GM19043 (cell line): ENCODE measurements around the gene PKP2.

Source experiments
- ATAC-seq: cut with Tn5 transposase; IDR thresholded peaks from one replicate; pipeline ENCODE4 v1.9.1; 2021; ENCODE audit warnings: low read depth; ENCODE audit not compliant: unreplicated experiment

PKP2 gene

GRCh38 chr12:32896432-32897280, at the start of gene PKP2:
Gene PKP2 (minus strand): TSS chr12:32896777. CDS start chr12:32896731, 46 bp downstream.
- peak; percentile 37 for ATAC-seq

- no peak for ATAC-seq
Observed at GRCh38 chr12:32944195-32944594, 47.6 kb upstream of the PKP2 start.

GRCh38 chr12:32939801-32940200, 43.2 kb upstream of the PKP2 start:
- no peak for ATAC-seq

GRCh38 chr12:32926963-32927362, 30.4 kb upstream of the PKP2 start:
- ATAC-seq = no peak

- no peak for ATAC-seq
Observed at GRCh38 chr12:32926356-32926755, 29.8 kb upstream of the PKP2 start.

GRCh38 chr12:32922546-32923297, 26.1 kb upstream of the PKP2 start:
- no peak for ATAC-seq

- ATAC-seq = no peak
Observed at GRCh38 chr12:32921397-32921796, 24.8 kb upstream of the PKP2 start.

GRCh38 chr12:32920506-32921085, 24.0 kb upstream of the PKP2 start:
- no peak for ATAC-seq

GRCh38 chr12:32918890-32919801, 22.6 kb upstream of the PKP2 start:
- ATAC-seq = no peak

GRCh38 chr12:32917094-32917611, 20.6 kb upstream of the PKP2 start:
- ATAC-seq = no peak

- ATAC-seq = no peak
Observed at GRCh38 chr12:32907898-32908476, 11.4 kb upstream of the PKP2 start.

- no peak for ATAC-seq
Observed at GRCh38 chr12:32907166-32907565, 10.6 kb upstream of the PKP2 start.

GRCh38 chr12:32906399-32907165, 10.0 kb upstream of the PKP2 start:
- ATAC-seq = peak; percentile 95

GRCh38 chr12:32903763-32904162, 7.2 kb upstream of the PKP2 start:
- no peak for ATAC-seq

GRCh38 chr12:32903318-32903717, 6.7 kb upstream of the PKP2 start:
- ATAC-seq = no peak

- no peak for ATAC-seq
Observed at GRCh38 chr12:32902287-32902997, 5.9 kb upstream of the PKP2 start.

- ATAC-seq = no peak
Observed at GRCh38 chr12:32901553-32901952, 5.0 kb upstream of the PKP2 start.
